HUES48 (cell line): ENCODE results near the gene KCNC4.

Experiments used
- H3K27ac ChIP-seq: one replicate; pipeline ENCODE4 v1.7.0; 2013; ENCODE audit warnings: low read depth, low read length, inconsistent platforms
- H3K27me3 ChIP-seq: 2 replicates; pipeline ENCODE4 v1.6.1; 2013; ENCODE audit warnings: mild to moderate bottlenecking, low read length; ENCODE audit not compliant: control insufficient read depth, insufficient read depth
- H3K36me3 ChIP-seq: 2 replicates; pipeline ENCODE4 v1.6.1; 2013; ENCODE audit warnings: low read length; ENCODE audit not compliant: control insufficient read depth, insufficient read depth
- H3K4me1 ChIP-seq: 2 replicates; pipeline ENCODE4 v1.6.1; 2013; ENCODE audit warnings: mild to moderate bottlenecking, low read length; ENCODE audit not compliant: control insufficient read depth, insufficient read depth
- H3K4me3 ChIP-seq: 2 replicates; pipeline ENCODE4 v1.5.1; 2013; ENCODE audit warnings: mild to moderate bottlenecking, low read depth, low read length
- H3K9ac ChIP-seq: 2 replicates; pipeline ENCODE4 v1.6.1; 2013; ENCODE audit warnings: mild to moderate bottlenecking, low read depth, low read length, moderate library complexity
- H3K9me3 ChIP-seq: 2 replicates; pipeline ENCODE4 v1.6.1; 2013; ENCODE audit warnings: low read length; ENCODE audit not compliant: control insufficient read depth, insufficient read depth

The KCNC4 gene

GRCh38 chr1:110205156-110205555 lies 5.0 kb upstream of the KCNC4 start:
- Histone ChIP-seq H3K27ac (no peak overlapping the region), H3K27me3 (peaks cover 4% of the 10 kb centered on the region; the same call in 1 of the 2 replicates), H3K9me3 (no peaks in the 10 kb centered on the region), H3K4me3 (no peak overlapping the region), H3K9ac (no peak overlapping the region), H3K36me3 (no peaks in the 10 kb centered on the region), H3K4me1 (peaks cover 9% of the 10 kb centered on the region; the same call in 1 of the 2 replicates)

DNA sequence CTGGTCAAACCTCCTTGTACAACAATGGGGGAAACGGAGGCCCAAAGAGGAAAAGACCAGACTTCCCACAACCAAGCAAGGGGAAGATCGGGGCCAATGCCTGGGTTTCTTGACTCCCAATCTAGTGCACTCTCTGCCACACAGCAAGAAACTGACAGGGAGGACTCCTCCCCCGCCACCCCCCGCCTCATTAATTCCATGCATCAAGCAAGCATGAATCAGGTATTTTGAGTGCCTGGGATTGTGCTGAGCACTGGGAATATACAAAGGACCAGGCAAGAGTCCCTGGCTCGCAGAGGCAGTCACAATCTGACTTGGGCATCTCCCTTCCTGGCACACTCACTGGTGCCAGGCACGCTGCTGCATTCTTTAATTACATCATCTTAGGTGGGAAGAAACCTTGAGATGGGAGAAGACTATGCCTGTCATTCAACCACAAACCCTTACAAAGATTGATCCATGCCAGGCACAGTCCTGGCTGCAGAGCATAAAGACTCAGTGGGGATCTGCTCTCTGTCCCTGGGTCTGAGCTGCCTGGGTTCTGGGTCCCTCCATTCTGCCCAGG lies 4.4 kb upstream of the KCNC4 start:
- Histone ChIP-seq H3K4me3 (no peak overlapping the region), H3K9ac (no peak overlapping the region), H3K4me1 (peaks cover 9% of the 10 kb centered on the region; the same call in 1 of the 2 replicates), H3K27ac (no peak overlapping the region), H3K36me3 (no peaks in the 10 kb centered on the region), H3K9me3 (no peaks in the 10 kb centered on the region), H3K27me3 (peaks cover 4% of the 10 kb centered on the region; the same call in 1 of the 2 replicates)

GRCh38 chr1:110206261-110206920 lies 3.7 kb upstream of the KCNC4 start:
- Histone ChIP-seq H3K36me3 (no peaks in the 10 kb centered on the region), H3K4me1 (peaks cover 11% of the 10 kb centered on the region; the same call in 1 of the 2 replicates), H3K27ac (no peak overlapping the region), H3K9ac (no peak overlapping the region), H3K9me3 (no peaks in the 10 kb centered on the region), H3K27me3 (peaks cover 11% of the 10 kb centered on the region), H3K4me3 (no peak overlapping the region)

GRCh38 chr1:110207831-110208230 lies 2.3 kb upstream of the KCNC4 start:
- Histone ChIP-seq H3K9ac (no peak overlapping the region), H3K4me1 (peaks cover 19% of the 10 kb centered on the region), H3K9me3 (no peaks in the 10 kb centered on the region), H3K36me3 (no peaks in the 10 kb centered on the region), H3K4me3 (no peak overlapping the region), H3K27me3 (peaks cover 23% of the 10 kb centered on the region), H3K27ac (no peak overlapping the region)

DNA sequence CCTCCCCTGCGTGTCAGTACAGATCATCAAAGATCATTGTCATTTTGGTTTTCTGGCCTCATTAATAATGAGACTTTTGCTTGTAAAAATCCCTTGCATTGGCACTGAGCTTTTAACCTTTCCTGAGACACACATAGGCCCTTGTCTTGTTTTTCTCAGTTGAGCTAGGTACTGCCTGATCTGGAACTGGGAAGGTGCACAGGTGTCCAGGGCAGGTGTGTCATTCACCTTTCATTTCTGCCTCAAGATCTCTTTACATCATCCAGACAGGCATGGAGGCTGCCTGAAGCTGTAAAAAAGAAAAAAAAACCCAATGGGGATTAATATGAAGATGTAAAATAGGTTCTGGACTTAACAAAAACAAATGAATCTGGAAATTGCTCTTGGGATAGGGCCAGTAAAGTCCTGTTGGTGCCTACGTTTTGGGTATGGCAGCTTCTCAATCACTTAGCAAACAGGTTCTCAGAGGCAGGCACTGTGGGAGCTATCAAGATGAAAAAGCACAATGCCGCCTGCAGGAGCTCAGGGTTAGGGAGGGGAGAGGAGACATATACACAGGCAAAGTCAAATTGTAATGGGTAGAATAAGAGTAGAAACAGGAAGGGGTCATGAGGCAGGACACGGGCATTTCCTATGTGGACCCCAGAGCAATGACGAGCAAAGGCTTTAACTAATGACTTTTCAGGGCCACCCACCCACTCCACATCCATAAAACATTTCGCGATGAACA lies 1.0 kb upstream of the KCNC4 start:
- peaks cover 26% of the 10 kb centered on the region for H3K4me1 ChIP-seq
- peak overlapping the region; percentile 15; the same call in 1 of the 2 replicates for H3K9ac ChIP-seq
- H3K27ac ChIP-seq, result peak overlapping the region; percentile 58
- H3K9me3 ChIP-seq, result no peaks in the 10 kb centered on the region
- H3K27me3 ChIP-seq, result peaks cover 23% of the 10 kb centered on the region
- H3K4me3 ChIP-seq, result peak overlapping the region; percentile 79
- no peaks in the 10 kb centered on the region for H3K36me3 ChIP-seq

DNA sequence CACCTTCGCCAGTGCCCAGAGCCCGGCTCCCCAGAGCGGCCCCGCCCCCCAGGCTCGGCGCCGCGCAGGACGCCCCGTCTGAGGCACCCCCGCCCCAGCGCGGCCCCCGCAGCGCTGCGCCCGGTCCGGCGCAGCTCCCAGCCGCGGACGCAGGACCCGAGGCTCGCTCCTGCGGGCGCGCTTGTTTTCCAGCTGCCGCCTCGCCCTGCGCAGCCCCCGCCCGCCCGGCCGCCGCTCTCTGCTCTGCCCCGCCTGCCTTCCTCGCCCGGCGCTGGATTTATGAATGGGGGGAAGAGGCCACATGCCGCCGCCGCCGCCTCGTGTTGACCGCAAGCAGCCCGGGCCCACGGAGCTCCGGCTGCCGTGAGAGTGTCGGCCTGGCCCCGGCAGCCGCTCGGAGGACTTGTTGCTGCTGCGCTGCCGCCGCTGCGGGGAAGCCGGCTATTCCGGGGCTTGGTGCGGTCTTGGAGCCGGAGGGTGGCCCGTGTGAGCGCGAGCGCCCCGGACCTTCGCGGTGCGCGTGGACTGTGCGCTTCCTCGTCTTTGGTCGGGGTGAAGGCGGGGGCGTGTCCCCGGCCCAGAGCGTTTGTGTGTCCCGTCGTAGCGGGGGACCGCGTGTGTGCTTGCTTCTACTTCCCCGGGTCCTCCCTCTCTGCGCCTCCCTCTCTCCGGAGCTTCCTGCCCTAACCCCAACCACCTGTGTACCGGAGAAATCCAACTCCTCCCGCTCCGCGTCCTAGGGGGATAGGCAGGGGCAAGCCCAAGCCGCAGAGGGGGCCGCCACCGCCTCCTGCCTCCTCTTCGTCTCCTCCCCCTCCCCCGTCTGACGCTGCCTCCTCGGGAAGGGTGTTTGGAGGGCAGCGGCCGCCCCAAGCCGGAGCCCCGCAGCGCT lies 736 bp downstream of the KCNC4 start:
- H3K9ac ChIP-seq, result no peak overlapping the region
- H3K27me3 ChIP-seq, result peaks cover 23% of the 10 kb centered on the region
- no peaks in the 10 kb centered on the region for H3K36me3 ChIP-seq
- peak overlapping the region; percentile 79 for H3K4me3 ChIP-seq
- no peak overlapping the region for H3K27ac ChIP-seq
- H3K9me3 ChIP-seq, result no peaks in the 10 kb centered on the region
- H3K4me1 ChIP-seq, result peaks cover 26% of the 10 kb centered on the region

- Histone ChIP-seq H3K9me3 (no peaks in the 10 kb centered on the region), H3K9ac (no peak overlapping the region), H3K4me1 (peaks cover 26% of the 10 kb centered on the region), H3K36me3 (no peaks in the 10 kb centered on the region), H3K27ac (no peak overlapping the region), H3K4me3 (peak overlapping the region; percentile 79), H3K27me3 (peaks cover 23% of the 10 kb centered on the region)
These were observed 1.5 kb downstream of the KCNC4 start for GRCh38 chr1:110211496-110212168.

DNA sequence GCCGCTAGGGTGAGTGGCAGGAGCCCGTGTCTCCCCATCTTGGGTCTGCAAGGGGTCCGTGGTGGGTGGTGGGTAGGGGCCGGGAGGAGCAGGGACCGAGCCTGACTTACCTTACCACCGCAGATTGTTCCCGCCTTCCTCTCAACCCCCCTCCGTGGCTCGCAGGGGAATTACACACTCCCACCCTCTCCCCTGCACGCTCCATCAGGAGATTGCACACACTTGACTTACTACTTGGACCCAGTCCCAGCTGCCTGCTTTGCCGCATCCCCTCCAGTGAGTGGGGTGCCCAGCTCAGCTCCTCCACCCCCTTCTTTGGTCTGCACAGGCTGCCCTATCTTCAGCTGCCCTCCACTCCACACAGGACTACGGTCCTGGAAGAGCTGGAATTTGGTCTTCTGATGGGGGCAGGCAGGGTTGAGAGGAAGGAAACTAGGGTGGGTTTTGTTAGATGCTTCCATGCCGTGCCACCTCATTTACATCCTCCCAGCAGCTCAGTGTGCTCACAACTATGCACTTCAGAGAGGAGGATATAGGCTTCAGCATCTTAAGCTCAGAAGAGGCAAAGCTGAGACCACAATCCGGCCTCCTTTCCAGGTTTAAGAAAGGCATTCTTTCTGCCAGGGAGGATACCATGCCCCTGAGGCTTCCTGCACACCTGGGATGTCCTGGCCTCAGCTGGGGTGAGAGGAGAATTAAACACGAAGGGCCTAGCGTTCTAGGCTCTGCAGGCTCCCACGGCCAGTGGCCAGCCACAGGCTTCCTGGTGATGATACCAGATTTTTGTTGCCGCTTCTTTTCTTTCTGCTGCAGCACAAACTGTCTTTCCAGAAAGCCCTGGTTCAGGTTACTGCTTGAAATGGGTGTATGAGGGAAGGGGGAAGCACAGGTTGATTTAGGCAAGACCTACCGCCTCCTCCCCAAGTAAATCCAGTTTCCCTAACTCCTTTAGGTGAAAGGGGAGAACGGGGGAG lies 2.3 kb downstream of the KCNC4 start:
- peak overlapping the region; percentile 79 for H3K4me3 ChIP-seq
- no peak overlapping the region for H3K27ac ChIP-seq

GRCh38 chr1:110213143-110213540 lies 3.0 kb downstream of the KCNC4 start:
- peaks cover 20% of the 10 kb centered on the region for H3K27me3 ChIP-seq

More for the DNA sequence above, 2.3 kb downstream of the KCNC4 start:
- H3K9ac ChIP-seq, result no peak overlapping the region
- H3K36me3 ChIP-seq, result no peaks in the 10 kb centered on the region
- H3K27me3 ChIP-seq, result peaks cover 23% of the 10 kb centered on the region
- H3K4me1 ChIP-seq, result peaks cover 26% of the 10 kb centered on the region
- H3K9me3 ChIP-seq, result no peaks in the 10 kb centered on the region

More at GRCh38 chr1:110213143-110213540, 3.0 kb downstream of the KCNC4 start:
- H3K9ac ChIP-seq, result no peak overlapping the region
- peak overlapping the region; percentile 79; the same call in 1 of the 2 replicates for H3K4me3 ChIP-seq
- no peaks in the 10 kb centered on the region for H3K36me3 ChIP-seq
- no peak overlapping the region for H3K27ac ChIP-seq
- H3K9me3 ChIP-seq, result no peaks in the 10 kb centered on the region
- H3K4me1 ChIP-seq, result peaks cover 26% of the 10 kb centered on the region
